HCT116 (cell line): ENCODE results near the gene ZAP70. TPM values are rescaled to one million over a fixed set of nuclear protein-coding genes. Genes with fewer than 3 reads are reported as not detected.

Experiments
- ATAC-seq: fragments of 200-7000 bp; cut with Tn5 transposase; 2 replicates; pipeline ENCODE4 v1.9.1; 2020; ENCODE audit warnings: mild to moderate bottlenecking, moderate library complexity
- BruUV-seq: library from RNA; stranded (reverse); fragments of 400-500 nt; replicated peaks from 2 replicates; lab custom pipeline; 2021; lab: Mats Ljungman, UMichigan
- CTCF ChIA-PET: fragments of 300-600 bp; sonication (Branson Sonifier 250); formaldehyde crosslinking; loops from one replicate; lab custom pipeline; 2021; ENCODE audit warnings: antibody characterized with exemption; lab: Charles Lee
- POLR2A ChIA-PET: fragments of 300-600, 350-600 bp; sonication (Branson Sonifier 250); formaldehyde crosslinking; loops from one replicate; lab custom pipeline; 2021; ENCODE audit warnings: antibody characterized with exemption; lab: Charles Lee
- RAD21 ChIA-PET, 2 experiments: fragments of 300-600 bp; sonication (Branson Sonifier 250); formaldehyde crosslinking; loops; one replicate each; lab custom pipeline; 2023; ENCODE audit warnings: low total read pairs in 2 of 2; ENCODE audit not compliant: uncharacterized antibody in 2 of 2, unreplicated experiment in 2 of 2, low non-redundant PET in 1 of 2; lab: Charles Lee
- DNase-seq: peaks from one replicate; pipeline ENCODE4 v3.0.0-alpha.2; 2010; ENCODE audit warnings: low read depth, low spot score
- H2AFZ ChIP-seq: fragments of 200-600 bp; shearing (Covaris generic), sonication (generic); 2 replicates; pipeline ENCODE4 v1.6.1; 2017; ENCODE audit warnings: low read depth, mixed run types, mixed read lengths, antibody characterized with exemption, low read length; ENCODE audit not compliant: poor library complexity, severe bottlenecking
- H3K27ac ChIP-seq: 2 replicates; pipeline ENCODE4 v1.5.1; 2012; ENCODE audit warnings: low read depth, low read length
- H3K27me3 ChIP-seq: fragments of 200-600 bp; sonication (generic); 2 replicates; pipeline ENCODE4 v1.6.1; 2016; ENCODE audit warnings: mixed run types, low read length, mixed read lengths; ENCODE audit not compliant: insufficient read depth
- H3K36me3 ChIP-seq, 2 experiments: fragments of 200-500 bp in 1 of 2; fragments of 200-600 bp in 1 of 2; sonication (Bioruptor generic) in 1 of 2; sonication (generic) in 1 of 2; 2 replicates each; pipeline versions ENCODE4 v1.5.1 to v1.6.1; 2014 to 2016; ENCODE audit warnings: low read length in 2 of 2, inconsistent platforms in 1 of 2, mixed read lengths in 1 of 2, mixed run types in 1 of 2; ENCODE audit not compliant: insufficient read depth in 2 of 2, control insufficient read depth in 1 of 2
- H3K4me1 ChIP-seq, 2 experiments: fragments of 200-600 bp in 1 of 2; sonication (generic) in 1 of 2; 2 replicates each; pipeline versions ENCODE4 v1.5.1 to v1.6.1; 2012 to 2017; ENCODE audit warnings: low read length in 2 of 2, inconsistent platforms in 1 of 2, mild to moderate bottlenecking in 1 of 2, mixed read lengths in 1 of 2, mixed run types in 1 of 2, moderate library complexity in 1 of 2; ENCODE audit not compliant: insufficient read depth in 2 of 2, control insufficient read depth in 1 of 2
- H3K4me2 ChIP-seq: fragments of 200-600 bp; sonication (generic); 2 replicates; pipeline ENCODE4 v1.6.1; 2017; ENCODE audit warnings: mixed run types, low read length, mixed read lengths
- H3K4me3 ChIP-seq, 2 experiments: fragments of 200-600 bp in 1 of 2; sonication (generic) in 1 of 2; replicated peaks in 1 of 2; 2 replicates each; pipeline ENCODE4 v1.5.1; 2011 to 2016; ENCODE audit warnings: low read length in 2 of 2, control low read depth in 1 of 2, low read depth in 1 of 2, mild to moderate bottlenecking in 1 of 2, mixed read lengths in 1 of 2, mixed run types in 1 of 2
- H3K79me2 ChIP-seq: fragments of 200-600 bp; sonication (generic); 2 replicates; pipeline ENCODE4 v1.6.1; 2017; ENCODE audit warnings: mild to moderate bottlenecking, mixed run types, low read length, moderate library complexity, mixed read lengths; ENCODE audit not compliant: insufficient read depth
- H3K9ac ChIP-seq: fragments of 200-600 bp; sonication (generic); 2 replicates; pipeline ENCODE4 v1.6.1; 2016; ENCODE audit warnings: low read length, mixed read lengths
- H3K9me2 ChIP-seq: fragments of 200-600 bp; sonication (generic), shearing (Covaris generic); 2 replicates; pipeline ENCODE4 v1.6.1; 2017; ENCODE audit warnings: mixed run types, mild to moderate bottlenecking, moderate library complexity; ENCODE audit not compliant: insufficient read depth
- H3K9me3 ChIP-seq, 2 experiments: fragments of 200-500 bp in 1 of 2; fragments of 200-600 bp in 1 of 2; sonication (Bioruptor generic) in 1 of 2; sonication (generic) in 1 of 2; 2 replicates each; pipeline ENCODE4 v1.6.1; 2014 to 2017; ENCODE audit warnings: low read length in 2 of 2, mixed read lengths in 2 of 2, inconsistent platforms in 1 of 2, low read depth in 1 of 2, mild to moderate bottlenecking in 1 of 2, mixed run types in 1 of 2, moderate library complexity in 1 of 2; ENCODE audit not compliant: control insufficient read depth in 1 of 2, insufficient read depth in 1 of 2
- H4K20me1 ChIP-seq: fragments of 200-600 bp; sonication (generic), shearing (Covaris generic); 2 replicates; pipeline ENCODE4 v1.6.1; 2017; ENCODE audit warnings: mixed run types, mild to moderate bottlenecking, moderate library complexity; ENCODE audit not compliant: insufficient read depth
- CBX3 ChIP-seq: IDR thresholded peaks from 2 replicates; pipeline ENCODE4 v1.6.1; 2012; ENCODE audit warnings: low read depth
- CEBPB ChIP-seq: IDR thresholded peaks from 2 replicates; pipeline ENCODE4 v1.6.1; 2012; ENCODE audit warnings: low read depth
- ELF1 ChIP-seq: IDR thresholded peaks from 2 replicates; pipeline ENCODE4 v1.6.1; 2012; ENCODE audit warnings: low read depth, borderline replicate concordance
- EZH2 ChIP-seq: fragments of 200-600 bp; sonication (generic); IDR thresholded peaks from 2 replicates; pipeline ENCODE4 v1.6.1; 2017; ENCODE audit warnings: antibody characterized with exemption, mixed run types
- FOSL1 ChIP-seq: IDR thresholded peaks from 2 replicates; pipeline ENCODE4 v1.6.1; 2012; ENCODE audit warnings: low read depth
- JUND ChIP-seq: IDR thresholded peaks from 2 replicates; pipeline ENCODE4 v1.6.1; 2012
- POLR2A ChIP-seq: IDR thresholded peaks from 2 replicates; pipeline ENCODE4 v1.7.0; 2011; ENCODE audit warnings: borderline replicate concordance; ENCODE audit not compliant: insufficient read depth, insufficient read length; ENCODE audit errors: extremely low read depth
- POLR2AphosphoS5 ChIP-seq: IDR thresholded peaks from 2 replicates; pipeline ENCODE4 v1.6.1; 2011; ENCODE audit warnings: mild to moderate bottlenecking, low read depth, low read length, moderate library complexity
- SRF ChIP-seq: IDR thresholded peaks from 2 replicates; pipeline ENCODE4 v1.6.1; 2012; ENCODE audit warnings: low read depth
- TCF7L2 ChIP-seq: IDR thresholded peaks from 2 replicates; pipeline ENCODE4 v1.7.0; 2011; ENCODE audit warnings: borderline replicate concordance, inconsistent platforms; ENCODE audit not compliant: insufficient read depth, insufficient read length; ENCODE audit errors: extremely low read depth
- intact Hi-C: fragments of 100-400 bp; cut with micrococcal nuclease; formaldehyde crosslinking; loops from 2 replicates; pipeline ENCODE4 v1.10.0; 2022
- total RNA-seq: library from RNA; stranded (reverse); gene quantifications from one replicate; pipeline ENCODE4 v1.2.1, GENCODE V29; 2021; ENCODE audit not compliant: unreplicated experiment
- TF ChIP-seq, protein P1 (sequence below): IDR thresholded peaks from 2 replicates; pipeline ENCODE4 v1.6.1; 2012
- TF ChIP-seq, protein P2 (sequence below): IDR thresholded peaks from 2 replicates; pipeline ENCODE4 v1.6.1; 2011; ENCODE audit warnings: mild to moderate bottlenecking, low read length, moderate library complexity; ENCODE audit not compliant: insufficient replicate concordance; ENCODE audit errors: extremely low read depth

ZAP70 gene
- total RNA-seq, 1 experiment from 2014 or later = 0.91 TPM

DNA sequence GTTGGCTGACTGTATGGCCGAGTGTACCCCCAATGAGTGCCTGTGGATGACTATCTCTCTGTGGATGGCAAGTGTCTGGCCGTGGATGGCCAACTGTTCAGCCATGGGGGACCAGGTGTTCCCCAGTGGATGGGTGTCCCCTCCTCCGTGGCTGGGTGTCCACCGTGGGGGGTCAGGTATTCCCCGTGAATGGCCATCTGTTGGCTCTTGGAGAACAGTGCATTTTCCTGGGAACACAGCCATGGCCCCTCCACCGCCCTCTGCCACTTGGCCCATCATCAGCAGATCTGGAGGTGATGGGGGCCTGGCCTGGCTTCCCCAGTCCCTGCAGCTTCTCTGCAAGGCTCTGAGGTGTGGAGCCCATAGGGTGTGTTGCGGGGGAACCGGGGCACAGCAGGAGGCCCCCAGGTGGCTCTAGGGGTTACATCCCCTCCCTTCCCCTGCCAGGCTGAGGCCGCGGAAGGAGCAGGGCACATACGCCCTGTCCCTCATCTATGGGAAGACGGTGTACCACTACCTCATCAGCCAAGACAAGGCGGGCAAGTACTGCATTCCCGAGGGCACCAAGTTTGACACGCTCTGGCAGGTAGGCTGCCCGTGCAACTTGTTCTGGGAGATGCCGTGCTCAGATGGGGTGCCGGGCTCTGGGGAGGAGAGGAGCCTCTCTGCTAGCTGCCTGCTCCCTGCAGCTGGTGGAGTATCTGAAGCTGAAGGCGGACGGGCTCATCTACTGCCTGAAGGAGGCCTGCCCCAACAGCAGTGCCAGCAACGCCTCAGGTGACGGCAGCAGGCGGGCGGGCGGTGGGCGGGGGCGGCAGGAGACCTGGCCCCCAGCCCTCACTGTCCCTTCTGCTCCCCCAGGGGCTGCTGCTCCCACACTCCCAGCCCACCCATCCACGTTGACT, 19.3 kb downstream of the ZAP70 start:
- ChIA-PET RAD21 (no interaction called here), POLR2A (no interaction called here), CTCF (no interaction called here)
- Histone ChIP-seq H2AFZ (no peak overlapping the region), H3K79me2 (no peaks in the 10 kb centered on the region), H3K27me3 (no peaks in the 10 kb centered on the region), H3K4me1 (peaks cover 0 to 5% of the 10 kb centered on the region in 2 experiments; a peak in 2 of 4 replicates), H3K36me3 (no peaks in the 10 kb centered on the region), H3K4me3 (no peak overlapping the region), H3K4me2 (no peak overlapping the region), H3K9me3 (no peaks in the 10 kb centered on the region), H4K20me1 (no peaks in the 10 kb centered on the region), H3K27ac (no peak overlapping the region), H3K9me2 (no peaks in the 10 kb centered on the region), H3K9ac (no peak overlapping the region)
- DNase-seq (no peak), ATAC-seq (no peak)
- intact Hi-C loops = no loop called here
- no TSS peak for BruUV-seq
- no peak for TF ChIP-seq EZH2
- TF ChIP-seq POLR2A = no peak
- TF ChIP-seq FOSL1 = no peak
- TF ChIP-seq CEBPB = no peak
- no peak for TF ChIP-seq JUND
- TF ChIP-seq, protein P1, sequence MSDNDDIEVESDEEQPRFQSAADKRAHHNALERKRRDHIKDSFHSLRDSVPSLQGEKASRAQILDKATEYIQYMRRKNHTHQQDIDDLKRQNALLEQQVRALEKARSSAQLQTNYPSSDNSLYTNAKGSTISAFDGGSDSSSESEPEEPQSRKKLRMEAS = no peak

DNA sequence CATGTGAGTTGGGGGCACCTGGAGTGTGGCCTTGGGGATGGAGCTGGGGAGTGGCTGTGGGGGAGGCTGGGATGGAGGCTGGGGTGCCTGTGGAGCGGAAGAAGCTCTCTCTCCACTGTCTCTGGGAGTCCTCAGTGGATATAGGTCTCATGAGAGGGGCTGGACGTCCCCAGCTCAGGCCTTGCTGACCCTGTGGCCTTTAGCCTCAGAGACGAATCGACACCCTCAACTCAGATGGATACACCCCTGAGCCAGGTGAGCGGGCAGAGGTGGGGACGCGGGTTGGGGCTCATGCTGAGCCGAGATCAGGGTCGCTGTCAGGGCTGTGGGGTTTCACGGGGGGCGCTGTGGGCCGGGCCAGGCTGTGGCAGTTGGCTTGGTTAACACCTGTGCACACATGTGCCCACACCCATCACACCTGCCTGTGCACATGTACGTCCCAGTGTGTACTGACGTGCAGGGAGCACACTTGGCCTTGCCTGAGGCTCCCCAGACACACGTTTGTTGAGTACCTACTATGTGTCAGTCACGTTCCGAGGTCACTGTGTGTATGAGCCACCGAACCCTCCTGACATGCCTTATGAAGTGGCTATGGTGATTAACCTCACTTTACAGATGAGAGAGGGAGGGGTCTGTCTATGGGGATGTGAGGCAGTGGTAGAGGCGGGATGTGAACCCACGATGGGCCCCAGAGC, 20.1 kb downstream of the ZAP70 start:
- POLR2A ChIA-PET = no interaction called here

More for the DNA sequence above, 20.1 kb downstream of the ZAP70 start:
- no peak overlapping the region for H2AFZ ChIP-seq
- no peaks in the 10 kb centered on the region for H3K36me3 ChIP-seq
- no peak overlapping the region for H3K4me2 ChIP-seq
- no peak for ATAC-seq
- intact Hi-C loops = no loop called here
- no peaks in the 10 kb centered on the region for H4K20me1 ChIP-seq
- no peaks in the 10 kb centered on the region for H3K79me2 ChIP-seq
- H3K27ac ChIP-seq = no peak overlapping the region
- no peak overlapping the region for H3K9ac ChIP-seq
- no peaks in the 10 kb centered on the region for H3K9me3 ChIP-seq
- ChIA-PET CTCF (no interaction called here), RAD21 (no interaction called here)
- no peaks in the 10 kb centered on the region for H3K9me2 ChIP-seq
- no peak overlapping the region for H3K4me3 ChIP-seq
- BruUV-seq = no TSS peak
- H3K27me3 ChIP-seq = no peaks in the 10 kb centered on the region
- TF ChIP-seq, protein P1 = no peak
- TF ChIP-seq ELF1 = no peak
- no peak for TF ChIP-seq JUND
- no peak for TF ChIP-seq POLR2AphosphoS5
- no peak for TF ChIP-seq FOSL1
- TF ChIP-seq TCF7L2 = no peak
- TF ChIP-seq SRF = no peak
- TF ChIP-seq, protein P2, sequence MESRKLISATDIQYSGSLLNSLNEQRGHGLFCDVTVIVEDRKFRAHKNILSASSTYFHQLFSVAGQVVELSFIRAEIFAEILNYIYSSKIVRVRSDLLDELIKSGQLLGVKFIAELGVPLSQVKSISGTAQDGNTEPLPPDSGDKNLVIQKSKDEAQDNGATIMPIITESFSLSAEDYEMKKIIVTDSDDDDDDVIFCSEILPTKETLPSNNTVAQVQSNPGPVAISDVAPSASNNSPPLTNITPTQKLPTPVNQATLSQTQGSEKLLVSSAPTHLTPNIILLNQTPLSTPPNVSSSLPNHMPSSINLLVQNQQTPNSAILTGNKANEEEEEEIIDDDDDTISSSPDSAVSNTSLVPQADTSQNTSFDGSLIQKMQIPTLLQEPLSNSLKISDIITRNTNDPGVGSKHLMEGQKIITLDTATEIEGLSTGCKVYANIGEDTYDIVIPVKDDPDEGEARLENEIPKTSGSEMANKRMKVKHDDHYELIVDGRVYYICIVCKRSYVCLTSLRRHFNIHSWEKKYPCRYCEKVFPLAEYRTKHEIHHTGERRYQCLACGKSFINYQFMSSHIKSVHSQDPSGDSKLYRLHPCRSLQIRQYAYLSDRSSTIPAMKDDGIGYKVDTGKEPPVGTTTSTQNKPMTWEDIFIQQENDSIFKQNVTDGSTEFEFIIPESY = no peak
- TF ChIP-seq CBX3 = no peak
- DNase-seq = no peak
- peaks cover 0 to 5% of the 10 kb centered on the region in 2 experiments; a peak in 2 of 4 replicates for H3K4me1 ChIP-seq
